H1 (cell line): ENCODE data around the gene CD300A. TPM values are rescaled to one million over a fixed set of nuclear protein-coding genes. Genes with fewer than 3 reads are reported as not detected.

Experiments used
- CTCF ChIA-PET: fragments of 300-600 bp; sonication (Branson Sonifier 250); formaldehyde crosslinking; loops from one replicate; lab custom pipeline; 2021; ENCODE audit not compliant: partially characterized antibody; lab: Charles Lee
- POLR2A ChIA-PET: fragments of 300-600 bp; sonication (Branson Sonifier 250); formaldehyde crosslinking; loops from one replicate; lab custom pipeline; 2021; ENCODE audit warnings: inconsistent platforms; ENCODE audit not compliant: partially characterized antibody; lab: Charles Lee
- DNase-seq, 2 experiments: peaks; one replicate each; pipeline versions ENCODE4 v3.0.0 to v3.0.0-alpha.2; 2010 to 2022; ENCODE audit warnings: low spot score in 2 of 2, low read depth in 1 of 2, mixed read lengths in 1 of 2
- FAIRE-seq: peaks from 2 replicates; lab custom pipeline; 2011; peaks lifted over from hg19 to GRCh38; lab: Jason Lieb, UNC
- H2AFZ ChIP-seq: 2 replicates; pipeline ENCODE4 v1.8.1; 2012; ENCODE audit warnings: low read length, inconsistent platforms
- H2AK5ac ChIP-seq: 2 replicates; pipeline ENCODE4 v1.6.1; 2013; ENCODE audit warnings: low read depth, low read length
- H2BK120ac ChIP-seq: replicated peaks from 2 replicates; pipeline ENCODE3; 2013; ENCODE audit warnings: low read depth, low read length, inconsistent platforms
- H2BK12ac ChIP-seq: 2 replicates; pipeline ENCODE4 v1.6.1; 2013; ENCODE audit warnings: low read depth, low read length
- H2BK15ac ChIP-seq: 2 replicates; pipeline ENCODE4 v1.6.1; 2013; ENCODE audit warnings: low read length
- H2BK20ac ChIP-seq: 2 replicates; pipeline ENCODE4 v1.6.1; 2013; ENCODE audit warnings: low read length
- H2BK5ac ChIP-seq: 2 replicates; pipeline ENCODE4 v1.6.1; 2013; ENCODE audit warnings: low read depth, low read length
- H3K14ac ChIP-seq: 2 replicates; pipeline ENCODE4 v1.6.1; 2013; ENCODE audit warnings: inconsistent platforms; ENCODE audit not compliant: insufficient read length
- H3K18ac ChIP-seq: 2 replicates; pipeline ENCODE4 v1.6.1; 2013; ENCODE audit warnings: low read length; ENCODE audit errors: extremely low read depth
- H3K23ac ChIP-seq: 2 replicates; pipeline ENCODE4 v1.6.1; 2013; ENCODE audit warnings: inconsistent platforms; ENCODE audit not compliant: insufficient read length
- H3K23me2 ChIP-seq: 2 replicates; pipeline ENCODE4 v1.6.1; 2013; ENCODE audit warnings: low read depth, low read length
- H3K27ac ChIP-seq: 2 replicates; pipeline ENCODE4 v1.6.1; 2011; ENCODE audit warnings: low read depth, low read length, inconsistent platforms
- H3K27me3 ChIP-seq, 4 experiments: replicated peaks in 1 of 4; 1 replicate in 1 of 4; 2 replicates in 3 of 4; pipeline versions ENCODE4 v1.6.1 to v1.8.1; 2011 to 2013; ENCODE audit warnings: low read length in 3 of 4, mild to moderate bottlenecking in 3 of 4, inconsistent platforms in 2 of 4, mixed read lengths in 2 of 4, moderate library complexity in 1 of 4; ENCODE audit not compliant: control insufficient read depth in 3 of 4, insufficient read depth in 3 of 4; ENCODE audit errors: extremely low read depth in 1 of 4
- H3K36me3 ChIP-seq, 4 experiments: 2 replicates each; pipeline versions ENCODE4 v1.6.1 to v1.8.1; 2011 to 2013; ENCODE audit warnings: mild to moderate bottlenecking in 4 of 4, low read length in 3 of 4, moderate library complexity in 2 of 4, control low read depth in 1 of 4, inconsistent platforms in 1 of 4; ENCODE audit not compliant: insufficient read depth in 4 of 4, control insufficient read depth in 2 of 4
- H3K4ac ChIP-seq: replicated peaks from 2 replicates; pipeline ENCODE3; 2013; ENCODE audit warnings: low read length, low read depth, mixed read lengths, inconsistent platforms; ENCODE audit not compliant: insufficient read length
- H3K4me1 ChIP-seq, 4 experiments: replicated peaks in 1 of 4; 1 replicate in 1 of 4; 2 replicates in 3 of 4; pipeline versions ENCODE4 v1.6.1 to v1.8.1; 2011 to 2013; ENCODE audit warnings: low read length in 3 of 4, inconsistent platforms in 2 of 4, mixed read lengths in 1 of 4; ENCODE audit not compliant: insufficient read depth in 4 of 4, control insufficient read depth in 3 of 4
- H3K4me2 ChIP-seq, 2 experiments: 2 replicates each; pipeline versions ENCODE4 v1.6.1 to v1.8.1; 2011 to 2013; ENCODE audit warnings: low read depth in 2 of 2, low read length in 2 of 2, control low read depth in 1 of 2, inconsistent platforms in 1 of 2, mild to moderate bottlenecking in 1 of 2; ENCODE audit not compliant: insufficient read depth in 1 of 2
- H3K4me3 ChIP-seq, 4 experiments: fragments of 200-600, 300-600 bp in 1 of 4; sonication (generic), shearing (Covaris generic), sonication (Bioruptor Twin) in 1 of 4; 2 replicates each; pipeline versions ENCODE4 v1.5.1 to v1.8.1; 2011 to 2016; ENCODE audit warnings: low read length in 4 of 4, low read depth in 3 of 4, control low read depth in 2 of 4, inconsistent platforms in 2 of 4, mild to moderate bottlenecking in 2 of 4, mixed read lengths in 1 of 4, moderate library complexity in 1 of 4; ENCODE audit not compliant: insufficient read depth in 2 of 4; ENCODE audit errors: extremely low read depth in 1 of 4
- H3K56ac ChIP-seq: replicated peaks from 2 replicates; pipeline ENCODE3; 2013; ENCODE audit warnings: low read depth, mild to moderate bottlenecking, mixed read lengths, low read length, inconsistent platforms; ENCODE audit not compliant: insufficient read length
- H3K79me1 ChIP-seq: 2 replicates; pipeline ENCODE4 v1.6.1; 2013; ENCODE audit warnings: low read depth, low read length, control low read depth
- H3K79me2 ChIP-seq, 2 experiments: 2 replicates each; pipeline versions ENCODE4 v1.6.1 to v1.8.1; 2012 to 2013; ENCODE audit warnings: low read length in 2 of 2, mild to moderate bottlenecking in 2 of 2, inconsistent platforms in 1 of 2; ENCODE audit not compliant: insufficient read depth in 2 of 2, control insufficient read depth in 1 of 2
- H3K9ac ChIP-seq, 4 experiments: replicated peaks in 1 of 4; 1 replicate in 1 of 4; 2 replicates in 3 of 4; pipeline versions ENCODE4 v1.6.1 to v1.8.1; 2011 to 2013; ENCODE audit warnings: low read depth in 3 of 4, low read length in 3 of 4, control low read depth in 2 of 4, mild to moderate bottlenecking in 2 of 4, moderate library complexity in 2 of 4, inconsistent platforms in 1 of 4; ENCODE audit errors: extremely low read depth in 1 of 4
- H3K9me3 ChIP-seq, 2 experiments: 2 replicates each; pipeline versions ENCODE4 v1.6.1 to v1.8.1; 2012 to 2013; ENCODE audit warnings: mild to moderate bottlenecking in 2 of 2, moderate library complexity in 2 of 2, control low read depth in 1 of 2, inconsistent platforms in 1 of 2, low read depth in 1 of 2, low read length in 1 of 2, mixed read lengths in 1 of 2; ENCODE audit not compliant: insufficient read depth in 2 of 2
- H4K20me1 ChIP-seq, 2 experiments: replicated peaks in 1 of 2; 2 replicates each; pipeline versions ENCODE3 to v1.8.1; 2011 to 2013; ENCODE audit warnings: inconsistent platforms in 2 of 2, low read length in 2 of 2, mild to moderate bottlenecking in 1 of 2; ENCODE audit not compliant: insufficient read depth in 2 of 2, control insufficient read depth in 1 of 2
- H4K5ac ChIP-seq: 2 replicates; pipeline ENCODE4 v1.6.1; 2013; ENCODE audit warnings: low read length, low read depth, mixed read lengths, inconsistent platforms; ENCODE audit not compliant: insufficient read length
- H4K8ac ChIP-seq: 2 replicates; pipeline ENCODE4 v1.8.0; 2013; ENCODE audit warnings: mild to moderate bottlenecking, moderate library complexity, low read length, inconsistent platforms; ENCODE audit not compliant: insufficient read depth; ENCODE audit errors: extremely low read depth
- H4K91ac ChIP-seq: replicated peaks from 2 replicates; pipeline ENCODE3; 2013; ENCODE audit warnings: low read length, mixed read lengths, inconsistent platforms; ENCODE audit not compliant: insufficient read length
- CTCF ChIP-seq, 3 experiments: IDR thresholded peaks; 1 replicate in 2 of 3; 2 replicates in 1 of 3; pipeline versions ENCODE4 v1.5.1 to v1.6.1; 2011; ENCODE audit warnings: low read length in 3 of 3, mild to moderate bottlenecking in 3 of 3, inconsistent platforms in 2 of 3, low read depth in 1 of 3, moderate library complexity in 1 of 3; ENCODE audit not compliant: insufficient read depth in 1 of 3; ENCODE audit errors: control extremely low read depth in 1 of 3
- EP300 ChIP-seq, 2 experiments: IDR thresholded peaks; 1 replicate in 1 of 2; 2 replicates in 1 of 2; pipeline ENCODE4 v1.6.1; 2011 to 2012; ENCODE audit warnings: low read depth in 2 of 2, low read length in 2 of 2, mild to moderate bottlenecking in 2 of 2, borderline replicate concordance in 1 of 2, inconsistent platforms in 1 of 2, moderate library complexity in 1 of 2
- JUN ChIP-seq: IDR thresholded peaks from 2 replicates; pipeline ENCODE4 v1.6.1; 2011; ENCODE audit warnings: low read depth, mild to moderate bottlenecking, improper control_type of control experiment, low read length
- RAD21 ChIP-seq, 2 experiments: IDR thresholded peaks in 1 of 2; conservative IDR thresholded peaks in 1 of 2; 2 replicates each; pipeline ENCODE4 v1.6.1; 2011; ENCODE audit warnings: low read depth in 2 of 2, low read length in 2 of 2, improper control_type of control experiment in 1 of 2, inconsistent platforms in 1 of 2, mild to moderate bottlenecking in 1 of 2, moderate library complexity in 1 of 2
- SIRT6 ChIP-seq: IDR thresholded peaks from one replicate; pipeline ENCODE4 v1.7.1; 2012; ENCODE audit warnings: low read length, inconsistent platforms
- SP1 ChIP-seq: IDR thresholded peaks from 2 replicates; pipeline ENCODE4 v1.6.1; 2011; ENCODE audit warnings: low read depth, low read length
- WGBS, 2 experiments: shearing (Covaris generic) in 1 of 2; methylation state at CpG; one replicate each; pipeline versions ENCODE4 v1.1.6 to v1.1.7; 2013 to 2015; ENCODE audit warnings: low lambda C conversion rate in 2 of 2, mixed read lengths in 2 of 2, inconsistent platforms in 1 of 2, low coverage in 1 of 2, missing lambda C conversion rate in 1 of 2; ENCODE audit not compliant: insufficient replicate concordance in 2 of 2, insufficient coverage in 1 of 2, insufficient read length in 1 of 2; ENCODE audit errors: extremely low coverage in 1 of 2, missing lambda C conversion rate in 1 of 2; 5-methylcytosine and 5-hydroxymethylcytosine counted together
- polyA plus RNA-seq, 7 experiments: library from polyadenylated mRNA; depleted of rRNA in 3 of 7; stranded (reverse) in 5 of 7; unstranded in 2 of 7; fragments of >200 nt in 5 of 7; fragments of 200-250 nt in 2 of 7; gene quantifications; 1 replicate in 5 of 7; 2 replicates in 1 of 7; 4 replicates in 1 of 7; pipeline versions ENCODE4 v1.2.1 to v1.2.3, GENCODE V29; 2011 to 2013; ENCODE audit warnings: missing spikeins in 2 of 7, mixed read lengths in 2 of 7
- total RNA-seq: library from RNA; stranded (reverse); fragmentation: NEBNext Ultra II Directional; extraction: Animal tissue kit (Norgen Biotek cat#: 25700); gene quantifications from 2 replicates; pipeline ENCODE4 v1.2.1, GENCODE V29; 2021

CD300A gene
- total and polyA plus RNA-seq, 2 of the 8 experiments (the other 6 are each of a cell fraction or from before 2014, with no cell fraction given): 0.52 to 1.3 TPM

GRCh38 chr17:74529243-74529642, 62.8 kb downstream of the CD300A start:
- H3K9ac ChIP-seq: no peak overlapping the region
- H3K23ac ChIP-seq: no peak overlapping the region
- no peak overlapping the region for H3K4ac ChIP-seq
- H3K79me1 ChIP-seq: no peaks in the 10 kb centered on the region
- H3K4me3 ChIP-seq: no peak overlapping the region
- H4K8ac ChIP-seq: no peak overlapping the region
- H3K27ac ChIP-seq: no peak overlapping the region
- no peak overlapping the region for H2AK5ac ChIP-seq
- no peak overlapping the region for H4K5ac ChIP-seq
- no peak overlapping the region for H2BK20ac ChIP-seq
- H3K4me1 ChIP-seq: peaks cover 0 to 4% (median under 1%) of the 10 kb centered on the region in 4 experiments; a peak in 2 of 7 replicates
- no peak overlapping the region for H2BK120ac ChIP-seq
- no peak overlapping the region for H3K14ac ChIP-seq
- no peaks in the 10 kb centered on the region for H3K9me3 ChIP-seq
- ChIA-PET POLR2A (no interaction called here), CTCF (interaction anchor here (0.9 to 1.8 kb wide), 3 partner anchors 33 to 151 kb away, joined by 3 to 10 read pairs (median 4); no protein-coding TSS in a partner anchor)
- DNase-seq (no peak), FAIRE-seq (no peak)
- H2BK5ac ChIP-seq: no peak overlapping the region
- TF ChIP-seq JUN (no peak), EP300 (IDR thresholded peaks at IDR 0.05; ENCODE audit: borderline replicate concordance in 1 of 2, low read depth in 2 of 2, low read length in 2 of 2) (no peak), CTCF (IDR thresholded peaks at IDR 0.05; ENCODE audit: control extremely low read depth in 1 of 3, insufficient read depth in 1 of 3, low read depth in 1 of 3, low read length in 3 of 3) (no peak), SP1 (no peak), RAD21 (IDR thresholded peaks at IDR 0.05 in 1 of 2, conservative IDR thresholded peaks at IDR 0.05 in 1 of 2; ENCODE audit: low read depth in 2 of 2, low read length in 2 of 2) (no peak), SIRT6 (no peak)
- peaks cover 0 to 2% (median 0%) of the 10 kb centered on the region in 4 experiments; a peak in 2 of 7 replicates for H3K27me3 ChIP-seq
- no peaks in the 10 kb centered on the region for H3K23me2 ChIP-seq
- no peak overlapping the region for H4K91ac ChIP-seq
- WGBS, 2 experiments: 92% methylated on average over 5 of the region's 5 CpGs; no CpG with 5 or more reads in 1 of the 2 experiments
- no peak overlapping the region for H3K4me2 ChIP-seq
- no peaks in the 10 kb centered on the region for H3K36me3 ChIP-seq
- no peak overlapping the region for H2BK15ac ChIP-seq
- H2AFZ ChIP-seq: no peak overlapping the region
- no peak overlapping the region for H3K56ac ChIP-seq
- H3K79me2 ChIP-seq: no peaks in the 10 kb centered on the region
- H4K20me1 ChIP-seq: no peaks in the 10 kb centered on the region
- no peak overlapping the region for H2BK12ac ChIP-seq
- no peak overlapping the region for H3K18ac ChIP-seq
